Measurements from ENCODE around the gene RAB3C.

The RAB3C gene

GRCh38 chr5:58902305-58902704 is 319.4 kb downstream of the RAB3C start:
- no peak for TF ChIP-seq CTCF (IDR thresholded peaks at IDR 0.05; ENCODE audit: control insufficient read depth, extremely low read depth, insufficient read depth)
- H3K4me3 ChIP-seq (ENCODE audit: low read depth, low read length) = no peak overlapping the region
- no peak for DNase-seq (ENCODE audit: low read depth)

GRCh38 chr5:58902765-58903164 is 319.9 kb downstream of the RAB3C start:
- no peak for DNase-seq (ENCODE audit: low read depth)
- no peak overlapping the region for H3K4me3 ChIP-seq (ENCODE audit: low read depth, low read length)
- TF ChIP-seq CTCF (IDR thresholded peaks at IDR 0.05; ENCODE audit: control insufficient read depth, extremely low read depth, insufficient read depth) = peak; percentile 40; the same call in 1 of the 2 replicates

GRCh38 chr5:58904737-58905136 is 321.9 kb downstream of the RAB3C start:
- H3K4me3 ChIP-seq (ENCODE audit: low read depth, low read length) = no peak overlapping the region
- no peak for TF ChIP-seq CTCF (IDR thresholded peaks at IDR 0.05; ENCODE audit: control insufficient read depth, extremely low read depth, insufficient read depth)
- DNase-seq (ENCODE audit: low read depth) = no peak

GRCh38 chr5:58905944-58906343 is 323.1 kb downstream of the RAB3C start:
- H3K4me3 ChIP-seq (ENCODE audit: low read depth, low read length) = no peak overlapping the region
- TF ChIP-seq CTCF (IDR thresholded peaks at IDR 0.05; ENCODE audit: control insufficient read depth, extremely low read depth, insufficient read depth) = no peak
- DNase-seq (ENCODE audit: low read depth) = no peak

All from LNCaP clone FGC (cell line).